ENCODE measurements around the gene FN3KRP. TPM values are rescaled to one million over a fixed set of nuclear protein-coding genes. Genes with fewer than 3 reads are reported as not detected.

Gene FN3KRP, protein sequence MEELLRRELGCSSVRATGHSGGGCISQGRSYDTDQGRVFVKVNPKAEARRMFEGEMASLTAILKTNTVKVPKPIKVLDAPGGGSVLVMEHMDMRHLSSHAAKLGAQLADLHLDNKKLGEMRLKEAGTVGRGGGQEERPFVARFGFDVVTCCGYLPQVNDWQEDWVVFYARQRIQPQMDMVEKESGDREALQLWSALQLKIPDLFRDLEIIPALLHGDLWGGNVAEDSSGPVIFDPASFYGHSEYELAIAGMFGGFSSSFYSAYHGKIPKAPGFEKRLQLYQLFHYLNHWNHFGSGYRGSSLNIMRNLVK
- total RNA-seq (2014; rRNA removed; shearing (Covaris generic)) = 10.6 and 16.4 TPM in 2 replicates
- polyA plus RNA-seq (2014; cell fraction: nucleus; rRNA removed) = 20.6 and 23.2 TPM in 2 replicates

DNA sequence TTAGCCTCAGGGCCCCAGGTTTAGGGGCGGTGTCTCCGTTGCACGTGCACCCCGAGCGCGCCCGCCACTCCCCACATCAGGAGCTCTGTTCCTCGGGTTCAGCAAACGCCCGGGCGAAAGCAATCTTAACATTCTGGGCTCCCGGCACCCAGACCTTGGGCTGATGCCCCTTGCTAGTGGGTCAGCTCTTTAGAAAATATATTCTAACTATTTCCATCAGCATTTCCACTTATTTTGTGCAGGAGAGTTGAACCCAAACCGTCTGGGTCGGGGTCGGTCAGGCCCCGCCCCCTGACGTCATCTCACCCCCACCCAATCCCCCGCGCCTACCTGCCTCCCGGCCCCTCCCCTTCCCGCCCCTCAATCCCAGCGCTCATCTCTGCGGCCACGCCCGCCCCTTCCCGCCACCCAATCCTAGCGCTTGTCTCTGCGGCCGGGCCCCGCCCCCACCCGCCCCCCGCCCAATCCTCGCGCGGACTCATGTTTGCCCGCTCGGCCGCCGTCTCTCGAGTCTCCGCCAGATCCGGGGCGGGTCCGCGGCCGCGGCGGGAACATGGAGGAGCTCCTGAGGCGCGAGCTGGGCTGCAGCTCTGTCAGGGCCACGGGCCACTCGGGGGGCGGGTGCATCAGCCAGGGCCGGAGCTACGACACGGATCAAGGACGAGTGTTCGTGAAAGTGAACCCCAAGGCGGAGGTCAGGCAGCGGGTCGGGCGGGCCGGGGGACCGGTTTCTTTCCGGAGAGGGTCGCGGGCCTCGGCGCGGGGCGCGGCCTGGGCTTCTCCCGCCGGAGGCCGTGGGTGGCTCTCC is at the start of gene FN3KRP:
TSS of gene FN3KRP (plus strand) at position 504 of the 808 bp plus-strand sequence. CDS start at position 554, 50 bp downstream.
- DNase-seq (ENCODE audit: extremely low read depth, low read depth) = peak; percentile 89

DNA sequence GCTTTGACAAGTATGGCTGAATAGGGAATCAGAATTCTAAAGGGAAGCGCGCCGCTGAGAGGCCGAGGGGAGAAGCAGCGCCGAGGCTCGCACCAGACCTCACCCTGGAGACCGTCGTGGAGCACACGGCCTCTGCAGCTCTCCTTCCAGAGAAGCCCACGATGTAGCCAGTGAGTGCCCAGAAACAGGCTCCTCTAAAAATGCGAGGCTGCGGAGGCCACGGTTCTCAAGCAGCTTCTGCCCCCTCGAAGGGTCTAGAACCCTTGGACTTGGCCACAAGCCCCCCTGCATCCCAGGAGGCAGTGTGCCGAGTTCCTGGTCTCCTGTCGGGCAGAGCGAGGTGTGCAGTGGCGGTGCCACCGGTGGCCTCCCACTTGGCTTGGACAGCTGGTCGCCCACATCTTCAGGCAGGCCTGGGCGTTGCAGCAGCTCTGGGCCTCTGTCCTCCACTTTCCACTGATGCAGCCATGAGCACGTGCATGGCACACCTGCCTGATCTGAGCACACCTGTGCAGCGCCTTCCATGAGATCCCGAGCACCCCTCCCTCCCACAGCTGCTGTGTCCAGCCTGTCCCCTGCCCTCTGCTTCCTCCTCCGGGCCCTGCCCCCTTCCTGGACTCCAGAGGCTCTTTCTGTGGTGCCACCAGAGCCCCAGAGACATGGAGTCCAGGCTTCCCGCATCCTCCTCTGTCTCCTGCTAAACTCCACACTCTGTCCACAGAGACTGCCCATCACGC is 49.4 kb upstream of the FN3KRP start:
- no peak for DNase-seq (ENCODE audit: extremely low read depth, low read depth)

DNA sequence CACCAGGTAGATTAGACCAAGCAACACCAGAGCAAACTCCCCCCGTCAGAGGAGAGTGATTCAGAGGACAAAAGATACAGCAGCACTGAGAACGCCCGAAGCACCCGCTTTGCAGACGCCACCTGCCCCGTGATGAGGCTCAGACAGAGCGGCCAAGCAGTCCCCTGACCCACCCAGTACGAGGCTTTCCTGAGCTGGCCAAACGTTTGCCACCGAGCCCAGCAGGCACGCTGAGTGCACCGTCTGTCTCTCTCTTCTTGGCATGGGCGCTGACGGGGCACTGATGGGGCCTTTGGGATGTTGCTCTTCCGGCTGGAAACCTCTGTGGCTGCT is 48.9 kb upstream of the FN3KRP start:
- no peak for DNase-seq (ENCODE audit: extremely low read depth, low read depth)

DNA sequence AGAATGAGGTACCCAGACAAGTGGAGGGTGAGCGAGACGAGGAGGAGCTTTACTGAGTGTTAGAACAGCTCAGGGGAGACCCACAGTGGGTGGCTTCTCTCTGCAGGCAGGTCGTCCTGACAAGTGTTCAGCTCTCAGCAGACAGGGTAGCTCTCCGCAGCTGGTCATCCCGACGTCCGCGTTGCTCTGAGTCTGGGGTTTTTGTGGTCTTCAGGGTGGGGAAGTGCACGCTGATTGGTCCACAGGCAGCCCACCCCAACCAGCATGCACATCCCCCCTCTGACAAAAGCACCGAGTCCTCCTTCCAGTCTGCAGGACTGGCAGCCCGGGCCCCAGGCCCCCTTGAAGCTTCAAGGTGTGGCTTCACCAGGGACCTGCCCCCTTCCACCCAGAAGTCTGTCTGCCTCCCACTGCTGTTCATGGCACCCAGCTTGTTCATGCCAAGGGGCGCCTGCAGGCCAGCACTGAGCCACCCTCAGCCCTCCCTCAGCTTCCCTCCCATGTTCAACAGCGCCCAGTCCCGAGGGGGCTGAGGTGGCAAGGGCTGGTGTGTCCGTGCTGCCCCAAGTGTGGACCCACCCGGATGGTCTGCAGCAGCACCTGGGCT is 48.4 kb upstream of the FN3KRP start:
- no peak for DNase-seq (ENCODE audit: extremely low read depth, low read depth)

DNA sequence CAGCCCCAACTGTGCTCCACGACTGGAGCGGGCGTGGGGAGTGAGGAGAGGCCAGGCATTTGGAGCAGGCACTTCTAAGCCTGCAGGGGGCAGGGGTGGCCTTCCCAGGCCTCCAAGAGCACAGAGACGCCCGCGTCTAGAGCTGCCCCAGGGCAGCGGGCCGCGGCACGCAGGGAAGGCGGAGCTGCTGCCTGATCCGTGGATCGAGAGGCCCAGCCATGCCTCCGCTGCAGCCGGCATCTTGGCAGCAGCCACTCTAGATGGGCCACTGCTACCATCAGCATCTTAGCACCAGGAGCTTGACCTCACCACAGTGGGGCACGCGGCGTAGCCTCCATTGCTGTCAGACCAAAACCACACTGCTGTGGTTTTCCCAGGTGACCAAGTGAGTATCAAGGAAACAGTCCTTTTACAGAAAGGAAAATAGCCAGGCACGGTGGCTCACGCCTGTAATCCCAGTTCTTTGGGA is 47.8 kb upstream of the FN3KRP start:
- DNase-seq (ENCODE audit: extremely low read depth, low read depth) = peak; percentile 71

DNA sequence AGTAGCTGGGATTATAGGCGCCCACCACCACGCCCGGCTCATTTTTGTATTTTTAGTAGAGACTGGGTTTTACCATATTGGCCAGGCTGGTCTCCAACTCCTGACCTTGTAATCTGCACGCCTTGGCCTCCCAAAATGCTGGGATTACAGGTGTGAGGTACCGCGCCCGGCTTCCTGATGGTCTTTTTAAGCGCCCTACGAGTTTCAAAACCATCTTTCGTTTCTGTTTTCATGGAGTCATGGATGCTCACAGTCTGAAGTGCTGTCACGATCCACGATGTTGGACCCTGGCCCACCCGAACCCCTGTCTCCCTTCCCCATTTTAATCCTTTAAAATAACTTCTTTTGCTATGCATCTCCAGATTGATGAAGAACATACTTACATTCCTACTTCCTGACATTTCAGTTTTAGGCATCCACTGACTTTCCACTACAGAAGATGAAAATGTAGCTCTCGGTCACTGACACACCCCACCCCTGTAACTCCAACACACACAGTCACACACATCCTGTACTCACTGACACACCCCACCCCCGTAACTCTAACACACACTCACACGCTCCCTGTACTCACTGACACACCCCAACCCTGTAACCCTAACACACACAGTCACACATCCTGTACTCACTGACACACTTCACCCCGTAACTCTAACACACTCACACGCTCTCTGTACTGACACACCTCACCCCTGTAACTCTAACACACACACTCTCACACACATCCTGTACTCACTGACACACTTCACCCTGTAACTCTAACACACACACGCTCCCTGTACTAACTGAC is 45.6 kb upstream of the FN3KRP start:
- DNase-seq (ENCODE audit: extremely low read depth, low read depth) = no peak

DNA sequence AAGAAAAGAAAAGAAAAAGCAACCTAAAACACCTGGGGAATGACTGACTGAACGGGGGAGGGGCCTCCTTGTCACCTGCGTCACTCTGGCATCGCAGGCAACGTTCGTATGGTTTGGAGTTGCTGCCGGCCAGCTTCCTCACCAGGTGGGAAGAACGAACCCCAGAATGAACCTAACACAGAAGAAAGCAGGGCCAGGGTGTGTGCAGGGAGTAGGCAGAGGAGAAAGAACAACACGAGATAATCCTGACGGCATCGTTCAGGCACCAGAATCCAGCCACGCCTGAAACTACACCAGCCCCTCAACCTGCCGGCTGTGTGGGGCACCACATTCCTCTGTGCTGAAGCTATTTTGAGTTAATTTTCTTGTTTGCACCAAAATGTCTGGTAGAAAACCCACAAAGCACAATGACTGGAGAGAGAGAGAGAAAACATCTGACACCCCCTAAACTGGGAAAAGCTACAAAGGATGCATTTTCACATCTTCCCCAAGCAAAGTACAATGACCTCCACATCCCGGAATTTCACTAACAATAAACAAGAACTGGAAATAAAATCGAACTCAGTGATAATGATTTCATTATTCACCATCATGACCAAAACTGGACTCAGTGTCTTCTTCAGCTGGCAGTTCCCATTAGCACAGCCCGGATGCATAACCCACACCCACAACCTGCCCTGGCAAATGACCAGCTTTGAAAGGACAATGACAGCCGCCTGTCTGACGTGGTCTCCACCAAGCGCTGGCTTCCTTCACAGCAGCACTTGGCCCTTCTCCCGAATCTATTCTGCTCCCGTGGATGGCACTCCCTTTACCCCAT is 41.6 kb upstream of the FN3KRP start:
- no peak for DNase-seq (ENCODE audit: extremely low read depth, low read depth)

DNA sequence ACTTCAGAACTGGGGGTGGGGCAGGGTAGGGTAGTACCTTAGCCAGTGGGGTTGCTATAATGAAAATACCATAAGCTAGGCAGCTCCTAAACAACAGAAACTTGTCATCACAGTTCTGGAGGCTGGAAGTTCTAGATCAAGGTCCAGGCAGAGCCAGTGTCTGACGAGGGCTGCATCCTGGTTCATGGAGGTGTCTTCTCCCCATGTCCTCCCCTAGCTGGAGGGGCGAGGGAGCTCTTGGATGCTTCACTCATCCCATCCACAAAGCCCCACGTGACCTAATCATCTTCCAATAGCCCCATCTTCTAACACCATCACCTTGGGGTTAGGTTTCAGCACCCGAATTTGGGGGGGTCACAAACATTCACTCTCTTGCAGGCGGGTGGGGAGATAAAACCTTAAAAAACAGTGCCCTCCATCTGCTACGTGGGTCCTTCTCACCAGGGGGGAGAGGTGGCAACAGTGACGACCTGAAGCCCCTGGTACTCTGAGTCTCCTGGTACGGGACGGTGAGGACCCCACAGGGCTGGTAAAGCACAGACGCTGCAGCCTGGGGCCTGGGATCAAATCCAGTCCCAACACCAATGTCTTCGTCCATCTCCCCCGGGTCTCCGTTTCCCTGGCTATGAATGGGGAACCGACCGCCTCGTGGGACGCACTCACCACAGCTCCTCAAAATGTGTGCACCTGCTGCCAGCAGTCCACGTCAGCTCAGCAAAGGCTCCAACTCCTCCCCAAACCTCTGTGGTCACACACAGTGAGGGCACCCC is 40.8 kb upstream of the FN3KRP start:
- DNase-seq (ENCODE audit: extremely low read depth, low read depth) = no peak

DNA sequence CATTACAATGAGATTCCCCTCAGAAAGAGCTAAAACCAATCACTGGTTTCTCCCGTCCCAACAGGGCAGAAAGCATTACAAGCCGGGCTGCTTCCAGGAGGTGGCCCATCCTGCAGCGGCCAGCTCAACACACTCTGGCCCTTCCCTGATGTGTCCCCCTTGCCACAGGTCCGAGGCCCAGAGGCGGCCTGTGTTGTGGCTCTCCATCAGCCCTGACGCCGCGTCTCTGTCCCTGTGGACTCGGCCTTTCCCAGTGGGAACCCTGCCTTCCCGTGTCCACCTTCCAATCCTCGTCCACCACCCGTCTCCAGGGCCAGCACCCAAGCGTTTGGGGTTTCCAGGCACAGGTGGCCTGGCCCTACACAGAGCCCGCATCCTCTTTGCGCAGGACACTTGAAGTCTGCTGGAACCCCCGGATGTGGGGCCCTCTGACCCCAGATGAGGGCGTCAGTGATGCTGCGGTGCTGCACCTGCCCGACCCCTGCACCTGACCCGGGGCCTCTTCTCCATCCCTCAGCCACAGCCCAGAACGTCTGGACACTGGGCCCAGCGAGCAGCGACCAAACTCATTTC is 39.1 kb upstream of the FN3KRP start:
- no peak for DNase-seq (ENCODE audit: extremely low read depth, low read depth)

DNA sequence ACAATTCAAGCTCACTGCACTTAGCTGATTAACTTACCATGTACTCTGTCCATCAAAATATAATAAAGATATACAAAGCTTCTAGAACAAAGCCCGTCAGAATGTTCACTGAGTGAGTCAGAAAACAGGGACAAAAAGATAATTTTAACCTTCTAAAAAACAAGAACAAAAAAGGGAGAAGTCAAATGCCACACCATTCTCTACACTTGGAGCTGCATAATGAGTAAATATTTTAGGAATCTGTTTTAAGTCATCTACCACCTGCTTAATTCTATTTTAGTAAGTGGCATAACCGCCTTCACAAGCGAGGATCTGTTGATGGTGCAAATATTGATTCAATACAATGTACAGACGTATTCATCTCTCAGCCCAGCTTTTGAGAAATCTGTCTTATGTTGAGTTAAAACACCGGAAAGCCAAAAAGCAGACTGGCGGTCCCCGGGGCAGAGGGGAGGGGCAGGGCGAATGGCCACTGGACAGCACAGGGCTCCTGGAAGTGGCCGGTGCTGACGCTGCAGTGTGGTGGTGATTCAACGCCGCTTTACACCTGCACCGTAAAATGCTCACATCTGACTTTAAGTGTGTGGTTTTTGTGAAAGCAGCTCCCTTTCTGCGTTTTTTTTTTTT is 38.1 kb upstream of the FN3KRP start:
- DNase-seq (ENCODE audit: extremely low read depth, low read depth) = no peak

DNA sequence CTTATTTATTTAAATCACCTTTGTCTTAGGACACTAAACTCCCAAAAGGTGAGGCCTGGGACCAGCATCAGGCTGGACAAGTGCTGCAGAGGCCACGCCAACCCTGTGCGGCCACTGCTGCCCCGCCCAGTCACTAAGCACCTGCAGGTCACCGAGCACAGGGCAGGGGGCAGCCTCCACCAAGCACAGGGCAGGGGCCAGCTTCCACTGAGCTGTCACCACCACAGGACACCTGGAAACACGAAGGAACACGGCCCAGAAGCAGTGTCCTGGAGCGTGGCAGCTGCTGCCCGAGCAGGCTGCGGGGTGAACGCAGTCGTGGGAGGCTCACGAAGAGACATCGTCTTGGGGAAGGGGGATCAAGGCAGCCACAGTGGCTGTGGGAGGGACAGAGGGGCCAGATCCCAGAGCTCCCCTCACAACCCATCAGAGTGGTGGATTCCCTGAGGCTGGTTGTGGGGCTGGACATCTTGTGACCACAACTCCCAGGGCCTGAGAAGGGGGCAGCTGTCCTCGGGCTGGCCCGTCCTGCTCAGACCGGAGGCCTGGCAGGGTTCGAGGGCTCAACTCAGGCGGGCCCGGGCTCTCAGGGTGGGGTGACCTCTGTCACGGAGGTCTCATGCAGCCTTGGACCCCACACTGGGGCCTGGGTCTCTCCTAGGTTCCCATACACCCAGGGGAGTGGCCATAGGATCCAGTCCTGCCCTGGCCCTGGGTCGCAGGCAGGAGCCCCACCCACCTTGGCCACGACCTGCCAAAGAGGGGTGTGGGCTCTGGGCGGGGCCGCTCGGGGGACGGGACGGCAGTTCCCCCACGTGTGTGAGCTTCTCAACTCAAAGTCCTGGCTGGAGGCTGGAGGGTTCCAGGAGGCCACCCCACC is 36.7 kb upstream of the FN3KRP start:
- DNase-seq (ENCODE audit: extremely low read depth, low read depth) = no peak

DNA sequence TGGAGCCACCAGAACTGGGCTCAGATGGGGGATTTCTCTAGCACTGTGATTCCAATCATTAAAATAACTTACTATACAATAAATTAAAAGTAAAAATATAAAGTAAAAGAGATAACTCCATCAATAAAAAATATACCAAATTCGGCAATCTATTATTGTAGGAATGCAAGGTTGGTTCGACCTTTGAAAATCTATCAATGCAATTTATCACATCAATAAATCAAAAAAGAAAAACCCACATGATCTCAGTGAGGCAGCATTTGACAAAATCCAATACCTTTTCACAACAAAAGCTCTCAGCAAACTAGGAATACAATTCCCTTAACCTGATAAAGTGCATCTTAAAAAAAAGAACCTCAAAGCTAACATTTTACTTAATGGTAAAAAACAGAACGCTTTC is 35.0 kb upstream of the FN3KRP start:
- no peak for DNase-seq (ENCODE audit: extremely low read depth, low read depth)

DNA sequence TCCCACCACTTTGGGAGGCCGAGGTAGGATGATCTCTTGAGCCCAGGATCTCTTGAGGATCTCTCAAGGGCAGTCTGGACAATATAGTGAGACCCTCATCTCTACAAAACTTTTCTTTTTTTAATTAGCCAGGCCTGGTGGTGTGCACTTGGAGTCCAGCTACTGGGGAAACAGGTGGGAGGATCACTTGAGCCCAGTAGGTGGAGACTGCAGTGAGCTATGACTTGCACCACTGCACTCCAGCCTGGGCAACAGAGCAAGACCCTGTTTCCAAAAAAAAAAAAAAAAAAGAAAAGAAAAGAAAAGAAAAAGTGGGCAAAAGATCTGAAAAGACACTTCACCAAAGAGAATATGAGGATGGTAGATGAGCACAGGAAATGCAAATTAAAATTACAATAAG is 33.0 kb upstream of the FN3KRP start:
- DNase-seq (ENCODE audit: extremely low read depth, low read depth) = no peak

DNA sequence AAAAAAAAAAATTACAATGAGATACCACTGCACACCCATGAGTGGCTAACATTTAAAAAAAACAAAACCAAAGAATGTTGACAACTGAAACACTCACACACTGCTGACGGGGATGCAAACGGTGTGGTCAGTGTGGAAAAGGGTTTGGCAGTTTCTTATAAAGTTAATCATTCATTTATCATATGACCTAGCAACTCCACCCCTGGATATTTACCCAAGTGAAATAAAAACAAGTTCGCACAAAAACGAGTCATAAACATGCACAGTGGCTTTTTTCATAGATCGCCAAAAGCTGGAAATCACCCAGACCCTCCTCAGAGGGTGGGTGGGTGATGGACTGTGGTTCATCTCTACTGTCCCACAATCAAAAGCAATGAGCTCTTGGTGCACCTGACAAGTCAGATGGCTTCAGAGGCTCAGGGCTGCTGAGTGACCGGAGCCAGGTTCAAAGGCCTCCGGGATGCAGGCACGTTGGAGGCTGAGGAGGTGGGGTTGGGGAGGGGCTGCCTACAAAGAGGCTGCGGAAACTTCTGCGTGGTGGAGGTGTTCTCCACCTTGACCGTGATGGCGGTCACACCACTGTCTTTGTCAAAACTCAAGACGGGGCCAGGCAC is 32.2 kb upstream of the FN3KRP start:
- DNase-seq (ENCODE audit: extremely low read depth, low read depth) = peak; percentile 29

DNA sequence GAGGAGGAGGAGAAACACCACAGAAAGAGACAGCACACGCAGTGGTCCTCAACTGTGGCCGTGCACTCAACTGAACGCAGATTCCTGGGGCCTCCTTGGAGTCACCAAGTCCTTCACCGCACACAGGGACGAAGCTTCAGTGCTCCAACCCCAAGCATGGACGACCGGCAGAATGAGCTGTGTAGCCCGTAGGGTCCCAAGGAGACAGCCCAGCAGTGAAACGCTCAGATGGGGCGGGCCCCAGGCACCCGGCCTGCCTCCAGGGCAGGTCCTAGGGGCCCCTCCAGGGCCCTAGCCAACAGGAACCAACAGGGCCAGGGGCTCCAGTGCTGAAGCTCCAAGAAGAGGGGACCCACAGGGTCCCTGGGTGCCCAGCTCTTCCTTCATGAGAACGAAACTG is 31.2 kb upstream of the FN3KRP start:
- DNase-seq (ENCODE audit: extremely low read depth, low read depth) = no peak

Data from NCI-H460 (cell line).